ENCODE results near the gene KIAA0825.

- TF ChIP-seq CTCF (IDR thresholded peaks at IDR 0.05): no peak
- no peak for TF ChIP-seq POLR2AphosphoS5 (IDR thresholded peaks at IDR 0.05)
- no peak for TF ChIP-seq EP300 (IDR thresholded peaks at IDR 0.05; ENCODE audit: low read depth)
- TF ChIP-seq POLR2A (IDR thresholded peaks at IDR 0.05): no peak
Observed at GRCh38 chr5:94623877-94624276, 5.5 kb upstream of the KIAA0825 start.
